Nephron (organoid): Measurements from ENCODE around the gene DPYD.

Experiments
- H3K27ac Mint-ChIP-seq, 3 experiments: 2 replicates each; pipeline ENCODE4 v1.8.0; 2020; ENCODE audit warnings: mixed read lengths in 3 of 3, mild to moderate bottlenecking in 2 of 3, moderate library complexity in 1 of 3
- H3K27me3 Mint-ChIP-seq: 2 replicates; pipeline ENCODE4 v1.8.0; 2021; ENCODE audit warnings: low read depth, mild to moderate bottlenecking, moderate library complexity, mixed read lengths
- H3K36me3 Mint-ChIP-seq: 2 replicates; pipeline ENCODE4 v1.8.0; 2020; ENCODE audit warnings: low read depth, mixed read lengths
- H3K4me1 Mint-ChIP-seq: 2 replicates; pipeline ENCODE4 v1.8.0; 2020; ENCODE audit warnings: mixed read lengths
- H3K4me3 Mint-ChIP-seq, 3 experiments: 2 replicates each; pipeline ENCODE4 v1.8.0; 2020; ENCODE audit warnings: mild to moderate bottlenecking in 3 of 3, mixed read lengths in 3 of 3, moderate library complexity in 2 of 3
- H3K9me3 Mint-ChIP-seq: 2 replicates; pipeline ENCODE4 v1.8.0; 2020; ENCODE audit warnings: mixed read lengths
- CTCF ChIP-seq, 3 experiments: fragments of 200-600 bp; sonication (generic); IDR thresholded peaks; one replicate each; pipeline ENCODE4 v1.5.0; 2021; ENCODE audit warnings: antibody characterized with exemption in 3 of 3; ENCODE audit not compliant: unreplicated experiment in 3 of 3

Gene DPYD

GRCh38 chr1:97123717-97124431 is 797.0 kb downstream of the DPYD start:
- H3K4me3 Mint-ChIP-seq, result no peak overlapping the region
- H3K27ac Mint-ChIP-seq, result no peak overlapping the region
- no peaks in the 10 kb centered on the region for H3K36me3 Mint-ChIP-seq
- no peak for TF ChIP-seq CTCF (IDR thresholded peaks at IDR 0.05; ENCODE audit: unreplicated experiment in 3 of 3)
- no peaks in the 10 kb centered on the region for H3K27me3 Mint-ChIP-seq
- no peaks in the 10 kb centered on the region for H3K4me1 Mint-ChIP-seq
- H3K9me3 Mint-ChIP-seq, result no peaks in the 10 kb centered on the region

GRCh38 chr1:97120806-97121205 is 800.0 kb downstream of the DPYD start:
- Mint-ChIP-seq H3K36me3 (no peaks in the 10 kb centered on the region), H3K27ac (peak overlapping the region in 2 of 3 experiments; percentile 3 to 48), H3K9me3 (no peaks in the 10 kb centered on the region), H3K4me3 (no peak overlapping the region), H3K27me3 (no peaks in the 10 kb centered on the region), H3K4me1 (no peaks in the 10 kb centered on the region)
- TF ChIP-seq CTCF (IDR thresholded peaks at IDR 0.05; ENCODE audit: unreplicated experiment in 3 of 3), result no peak

- Mint-ChIP-seq H3K27ac (peak overlapping the region in 2 of 3 experiments; percentile 24 to 26), H3K36me3 (no peaks in the 10 kb centered on the region), H3K9me3 (no peaks in the 10 kb centered on the region), H3K4me1 (no peaks in the 10 kb centered on the region), H3K27me3 (no peaks in the 10 kb centered on the region), H3K4me3 (no peak overlapping the region)
- TF ChIP-seq CTCF (IDR thresholded peaks at IDR 0.05; ENCODE audit: unreplicated experiment in 3 of 3), result no peak
These were observed 801.3 kb downstream of the DPYD start for GRCh38 chr1:97119260-97120158.

- TF ChIP-seq CTCF (IDR thresholded peaks at IDR 0.05; ENCODE audit: unreplicated experiment in 3 of 3), result no peak
- no peaks in the 10 kb centered on the region for H3K27me3 Mint-ChIP-seq
- H3K27ac Mint-ChIP-seq, result no peak overlapping the region
- no peaks in the 10 kb centered on the region for H3K9me3 Mint-ChIP-seq
- H3K36me3 Mint-ChIP-seq, result no peaks in the 10 kb centered on the region
- H3K4me3 Mint-ChIP-seq, result no peak overlapping the region
- H3K4me1 Mint-ChIP-seq, result no peaks in the 10 kb centered on the region
These were observed 806.0 kb downstream of the DPYD start for GRCh38 chr1:97114842-97115241.

- H3K4me1 Mint-ChIP-seq, result no peaks in the 10 kb centered on the region
- no peaks in the 10 kb centered on the region for H3K27me3 Mint-ChIP-seq
- TF ChIP-seq CTCF (IDR thresholded peaks at IDR 0.05; ENCODE audit: unreplicated experiment in 3 of 3), result no peak
- no peaks in the 10 kb centered on the region for H3K9me3 Mint-ChIP-seq
- H3K36me3 Mint-ChIP-seq, result no peaks in the 10 kb centered on the region
- no peak overlapping the region for H3K27ac Mint-ChIP-seq
- H3K4me3 Mint-ChIP-seq, result no peak overlapping the region
These were observed 808.4 kb downstream of the DPYD start for GRCh38 chr1:97112442-97112841.
